Measurements from ENCODE around the gene ATP8A1. TPM values are rescaled to one million over a fixed set of nuclear protein-coding genes. Genes with fewer than 3 reads are reported as not detected.

The ATP8A1 gene
- total and polyA plus RNA-seq, 2 of the 8 experiments (the other 6 are each of a cell fraction or from before 2014, with no cell fraction given) = 3.7 to 14.9 TPM

GRCh38 chr4:42361456-42361855 lies 295.4 kb downstream of the ATP8A1 start:
- Histone ChIP-seq H2BK120ac (replicated peaks; ENCODE audit: low read depth, low read length) (no peak overlapping the region), H3K4me2 (ENCODE audit: insufficient read depth in 1 of 2, low read depth in 2 of 2, low read length in 2 of 2) (no peak overlapping the region), H3K56ac (replicated peaks; ENCODE audit: insufficient read length, low read depth, low read length) (no peak overlapping the region), H3K79me2 (ENCODE audit: control insufficient read depth in 1 of 2, insufficient read depth in 2 of 2, low read length in 2 of 2) (no peaks in the 10 kb centered on the region), H3K36me3 (ENCODE audit: control insufficient read depth in 2 of 4, insufficient read depth in 4 of 4, low read length in 3 of 4) (no peaks in the 10 kb centered on the region), H4K5ac (ENCODE audit: insufficient read length, low read depth, low read length) (no peak overlapping the region), H3K9me3 (ENCODE audit: insufficient read depth in 2 of 2, low read depth in 1 of 2, low read length in 1 of 2) (no peaks in the 10 kb centered on the region), H2AFZ (ENCODE audit: low read length) (no peak overlapping the region), H3K18ac (ENCODE audit: extremely low read depth, low read length) (no peak overlapping the region), H3K4me3 (ENCODE audit: extremely low read depth in 1 of 4, insufficient read depth in 2 of 4, low read depth in 3 of 4, low read length in 4 of 4) (no peak overlapping the region), H3K79me1 (ENCODE audit: low read depth, low read length) (no peaks in the 10 kb centered on the region), H3K4ac (replicated peaks; ENCODE audit: insufficient read length, low read depth, low read length) (no peak overlapping the region), H2BK12ac (ENCODE audit: low read depth, low read length) (no peak overlapping the region), H3K9ac (replicated peaks in 1 of 4; ENCODE audit: extremely low read depth in 1 of 4, low read depth in 3 of 4, low read length in 3 of 4) (no peak overlapping the region), H2BK15ac (ENCODE audit: low read length) (no peak overlapping the region), H3K23me2 (ENCODE audit: low read depth, low read length) (peaks cover 2% of the 10 kb centered on the region; the same call in 1 of the 2 replicates), H4K8ac (ENCODE audit: extremely low read depth, insufficient read depth, low read length) (no peak overlapping the region), H2BK5ac (ENCODE audit: low read depth, low read length) (no peak overlapping the region), H3K27ac (ENCODE audit: low read depth, low read length) (no peak overlapping the region), H3K4me1 (replicated peaks in 1 of 4; ENCODE audit: control insufficient read depth in 3 of 4, insufficient read depth in 4 of 4, low read length in 3 of 4) (no peaks in the 10 kb centered on the region), H4K91ac (replicated peaks; ENCODE audit: insufficient read length, low read length) (no peak overlapping the region), H3K14ac (ENCODE audit: insufficient read length) (no peak overlapping the region), H4K20me1 (replicated peaks in 1 of 2; ENCODE audit: control insufficient read depth in 1 of 2, insufficient read depth in 2 of 2, low read length in 2 of 2) (no peaks in the 10 kb centered on the region), H2AK5ac (ENCODE audit: low read depth, low read length) (no peak overlapping the region), H3K27me3 (replicated peaks in 1 of 4; ENCODE audit: control insufficient read depth in 3 of 4, extremely low read depth in 1 of 4, insufficient read depth in 3 of 4, low read length in 3 of 4) (peaks cover 0 to 1% (median 0%) of the 10 kb centered on the region in 4 experiments; a peak in 1 of 7 replicates), H3K23ac (ENCODE audit: insufficient read length) (no peak overlapping the region), H2BK20ac (ENCODE audit: low read length) (no peak overlapping the region)
- TF ChIP-seq SAP30 (IDR thresholded peaks at IDR 0.05; ENCODE audit: insufficient read depth, insufficient replicate concordance, low read length) = no peak
- no peak for TF ChIP-seq BCL11A (IDR thresholded peaks at IDR 0.05; ENCODE audit: low read depth in 2 of 2, low read length in 2 of 2)
- no peak for TF ChIP-seq SP1 (IDR thresholded peaks at IDR 0.05; ENCODE audit: low read depth, low read length)
- TF ChIP-seq NRF1 (IDR thresholded peaks at IDR 0.05; ENCODE audit: low read depth, low read length) = no peak
- no peak for TF ChIP-seq MAFK (IDR thresholded peaks at IDR 0.05; ENCODE audit: low read depth, low read length)
- no peak for TF ChIP-seq E2F6 (IDR thresholded peaks at IDR 0.05)
- no peak for TF ChIP-seq RNF2 (IDR thresholded peaks at IDR 0.05; ENCODE audit: borderline replicate concordance, low read depth, low read length, missing control alignments, poor library complexity, severe bottlenecking)
- TF ChIP-seq SIX5 (IDR thresholded peaks at IDR 0.05; ENCODE audit: low read depth, low read length) = no peak
- no peak for TF ChIP-seq ZNF274 (IDR thresholded peaks at IDR 0.05; ENCODE audit: borderline replicate concordance, extremely low read depth, low read length)
- no peak for TF ChIP-seq GTF2F1 (IDR thresholded peaks at IDR 0.05; ENCODE audit: borderline replicate concordance, low read depth, low read length)
- TF ChIP-seq PHF8 (conservative IDR thresholded peaks at IDR 0.05; ENCODE audit: low read depth, low read length) = no peak
- no peak for TF ChIP-seq SIN3A (conservative IDR thresholded peaks at IDR 0.05 in 1 of 2, IDR thresholded peaks at IDR 0.05 in 1 of 2; ENCODE audit: low read depth in 1 of 2, low read length in 2 of 2)
- no peak for TF ChIP-seq JUND (IDR thresholded peaks at IDR 0.05; ENCODE audit: low read length)
- 93% methylated on average over 8 of the region's 8 CpGs; no CpG with 5 or more reads in 1 of the 2 experiments for WGBS, 2 experiments (ENCODE audit: extremely low coverage in 1 of 2, insufficient coverage in 1 of 2, insufficient read length in 1 of 2, insufficient replicate concordance in 2 of 2, low coverage in 1 of 2, low lambda C conversion rate in 2 of 2, missing lambda C conversion rate in 1 of 2)
- DNase-seq (ENCODE audit: low read depth in 1 of 2, low spot score in 2 of 2) (no peak), FAIRE-seq (no peak)
- ChIA-PET POLR2A (ENCODE audit: partially characterized antibody) (no interaction called here), CTCF (ENCODE audit: partially characterized antibody) (interaction anchor here (0.7 to 1.1 kb wide), 2 partner anchors 10 to 12 kb away, joined by 3 to 4 read pairs; no protein-coding TSS in a partner anchor)
